Endothelial cell (in vitro differentiated cells): ENCODE data around the gene CTCF. TPM values are rescaled to one million over a fixed set of nuclear protein-coding genes. Genes with fewer than 3 reads are reported as not detected.

Experiments
- DNase-seq: peaks from one replicate; pipeline ENCODE4 v3.0.0; 2021; ENCODE audit warnings: low spot score
- H3K27ac Mint-ChIP-seq: one replicate; pipeline ENCODE4 v1.8.0; 2021; ENCODE audit warnings: mixed read lengths, inconsistent platforms; ENCODE audit not compliant: unreplicated experiment
- H3K27me3 Mint-ChIP-seq: one replicate; pipeline ENCODE4 v1.8.0; 2021; ENCODE audit warnings: mild to moderate bottlenecking, moderate library complexity, mixed read lengths, inconsistent platforms; ENCODE audit not compliant: unreplicated experiment
- H3K36me3 Mint-ChIP-seq: one replicate; pipeline ENCODE4 v1.8.0; 2021; ENCODE audit warnings: mild to moderate bottlenecking, low read depth, mixed read lengths, inconsistent platforms; ENCODE audit not compliant: unreplicated experiment
- H3K4me1 Mint-ChIP-seq: one replicate; pipeline ENCODE4 v1.8.0; 2021; ENCODE audit warnings: mild to moderate bottlenecking, mixed read lengths, inconsistent platforms; ENCODE audit not compliant: unreplicated experiment
- H3K4me3 Mint-ChIP-seq: one replicate; pipeline ENCODE4 v1.8.0; 2021; ENCODE audit warnings: mild to moderate bottlenecking, mixed read lengths, inconsistent platforms; ENCODE audit not compliant: unreplicated experiment
- H3K9me3 Mint-ChIP-seq: one replicate; pipeline ENCODE4 v1.8.0; 2021; ENCODE audit warnings: mixed read lengths, inconsistent platforms; ENCODE audit not compliant: unreplicated experiment
- total RNA-seq: library from RNA; stranded (reverse); fragmentation: NEBNext Ultra II Directional; extraction: Animal tissue kit (Norgen Biotek cat#: 25700); gene quantifications from one replicate; pipeline ENCODE4 v1.2.1, GENCODE V29; 2021; ENCODE audit not compliant: unreplicated experiment
- TF ChIP-seq, protein P1 (sequence below): fragments of 200-600 bp; sonication (generic); IDR thresholded peaks from one replicate; pipeline ENCODE4 v1.5.0; 2021; ENCODE audit warnings: antibody characterized with exemption; ENCODE audit not compliant: unreplicated experiment

Gene CTCF
- total RNA-seq, 1 donor from 2014 or later, result 40.1 TPM

DNA sequence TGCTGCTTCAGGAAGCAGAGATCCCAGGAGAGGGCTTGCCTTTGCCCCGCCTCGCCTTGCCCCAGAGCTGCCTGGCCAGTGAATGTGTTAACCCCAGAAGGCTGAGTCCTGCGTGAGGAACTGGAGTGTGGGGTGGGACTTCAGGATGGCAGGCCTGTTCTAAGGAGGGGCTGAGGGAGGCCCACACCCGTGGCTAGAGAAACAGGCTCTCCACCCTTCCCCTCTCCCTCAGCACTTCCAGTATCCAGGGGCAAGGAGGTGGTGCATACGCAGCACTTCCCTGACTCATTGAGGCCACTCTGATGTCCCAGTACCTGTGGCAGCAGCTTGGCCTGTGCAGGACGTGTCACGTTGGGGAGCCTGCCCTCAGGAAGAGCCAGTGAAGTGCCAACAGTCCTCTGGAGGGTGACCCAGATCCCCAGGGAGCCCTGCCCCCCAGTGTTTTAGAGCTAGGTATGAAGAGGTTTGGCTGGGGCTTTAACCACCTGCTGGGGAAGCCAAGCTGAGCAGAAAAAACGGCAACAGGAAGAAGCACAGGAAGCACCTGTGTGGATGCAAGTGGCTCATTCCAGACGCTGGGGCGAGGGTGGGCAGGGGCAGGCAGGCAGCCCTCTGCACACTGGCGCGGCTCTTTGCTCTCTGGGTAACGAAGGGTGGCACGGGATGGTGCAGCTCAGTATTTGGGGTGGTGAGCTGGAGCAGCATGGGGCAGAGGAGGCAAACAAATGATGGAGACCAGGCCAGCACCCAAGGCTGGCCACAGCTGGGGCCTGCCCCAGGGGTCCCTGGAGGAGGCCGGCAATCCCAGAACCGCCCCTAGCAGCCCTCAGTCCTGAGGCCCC, 14.7 kb upstream of the CTCF start:
- Mint-ChIP-seq H3K36me3 (peaks cover 37% of the 10 kb centered on the region), H3K9me3 (no peaks in the 10 kb centered on the region), H3K4me3 (peak overlapping the region; percentile 67), H3K27ac (peak overlapping the region; percentile 86), H3K4me1 (peaks cover 32% of the 10 kb centered on the region), H3K27me3 (peaks cover 24% of the 10 kb centered on the region)
- DNase-seq, result peak; percentile 63
- TF ChIP-seq, protein P1, sequence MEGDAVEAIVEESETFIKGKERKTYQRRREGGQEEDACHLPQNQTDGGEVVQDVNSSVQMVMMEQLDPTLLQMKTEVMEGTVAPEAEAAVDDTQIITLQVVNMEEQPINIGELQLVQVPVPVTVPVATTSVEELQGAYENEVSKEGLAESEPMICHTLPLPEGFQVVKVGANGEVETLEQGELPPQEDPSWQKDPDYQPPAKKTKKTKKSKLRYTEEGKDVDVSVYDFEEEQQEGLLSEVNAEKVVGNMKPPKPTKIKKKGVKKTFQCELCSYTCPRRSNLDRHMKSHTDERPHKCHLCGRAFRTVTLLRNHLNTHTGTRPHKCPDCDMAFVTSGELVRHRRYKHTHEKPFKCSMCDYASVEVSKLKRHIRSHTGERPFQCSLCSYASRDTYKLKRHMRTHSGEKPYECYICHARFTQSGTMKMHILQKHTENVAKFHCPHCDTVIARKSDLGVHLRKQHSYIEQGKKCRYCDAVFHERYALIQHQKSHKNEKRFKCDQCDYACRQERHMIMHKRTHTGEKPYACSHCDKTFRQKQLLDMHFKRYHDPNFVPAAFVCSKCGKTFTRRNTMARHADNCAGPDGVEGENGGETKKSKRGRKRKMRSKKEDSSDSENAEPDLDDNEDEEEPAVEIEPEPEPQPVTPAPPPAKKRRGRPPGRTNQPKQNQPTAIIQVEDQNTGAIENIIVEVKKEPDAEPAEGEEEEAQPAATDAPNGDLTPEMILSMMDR, result no peak

DNA sequence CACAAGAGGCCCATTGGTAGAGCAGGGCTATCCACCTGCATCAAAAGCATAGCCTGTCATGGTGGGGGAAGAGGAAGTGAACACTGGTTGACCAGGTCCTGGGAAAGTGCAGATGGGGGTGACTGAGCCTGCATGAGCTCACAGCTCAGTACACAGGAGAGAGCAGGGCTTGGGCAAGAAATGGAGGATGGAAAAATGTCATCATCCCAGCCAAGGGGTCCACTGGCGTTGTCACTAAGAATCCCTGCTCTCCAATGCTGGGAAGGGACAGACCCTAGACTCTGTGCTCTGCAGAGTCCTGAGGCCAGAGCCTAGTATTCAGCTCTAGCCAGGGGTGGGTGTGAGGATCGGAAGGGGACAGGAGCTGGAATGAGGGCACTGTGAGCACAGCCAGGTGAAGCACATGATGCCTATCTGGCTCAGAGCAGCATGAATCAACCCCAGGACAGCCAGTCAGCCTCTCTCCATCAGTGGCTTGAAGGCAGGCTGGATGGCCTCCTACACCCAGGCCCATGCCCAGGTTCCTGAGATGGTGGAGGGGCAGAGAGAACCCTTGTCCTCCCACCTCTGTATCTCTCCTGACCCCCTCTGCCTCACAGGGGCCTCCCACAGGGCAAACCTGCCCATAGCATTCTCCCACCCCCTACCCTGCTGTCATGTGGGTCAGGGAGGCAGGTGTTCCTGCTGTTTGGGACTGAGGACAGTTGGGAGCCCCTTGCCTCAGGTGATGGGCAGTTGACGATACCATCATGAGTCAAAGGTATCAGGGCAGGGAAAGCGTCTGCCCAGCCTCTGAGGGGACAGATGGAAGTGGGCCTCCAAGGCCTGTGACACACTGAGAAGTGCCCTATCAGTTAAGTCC, 13.8 kb upstream of the CTCF start:
- H3K4me1 Mint-ChIP-seq, result peaks cover 31% of the 10 kb centered on the region
- H3K27ac Mint-ChIP-seq, result peak overlapping the region; percentile 86
- TF ChIP-seq, protein P1, result no peak

DNA sequence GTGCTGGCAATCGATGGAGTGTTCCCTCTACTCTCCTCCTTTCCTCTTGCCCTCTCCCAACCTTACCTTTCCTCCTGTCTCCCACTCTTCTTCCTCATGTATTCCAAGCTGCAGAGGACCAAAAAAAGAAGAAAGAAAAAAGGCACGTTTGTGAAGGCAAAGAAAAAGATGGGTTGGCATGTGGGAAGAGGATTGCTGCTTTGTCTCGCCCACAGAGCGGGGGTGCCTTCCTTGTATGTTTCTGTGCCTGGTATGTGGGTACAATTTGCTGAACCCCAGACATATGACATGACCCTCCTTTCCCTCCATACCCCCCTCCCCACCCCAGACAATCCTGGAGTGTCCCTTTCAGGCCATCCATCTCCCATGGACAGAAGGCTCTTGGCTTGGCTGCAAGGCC, 13.1 kb upstream of the CTCF start:
- peaks cover 24% of the 10 kb centered on the region for H3K27me3 Mint-ChIP-seq
- no peak for DNase-seq
- peaks cover 28% of the 10 kb centered on the region for H3K4me1 Mint-ChIP-seq
- peaks cover 23% of the 10 kb centered on the region for H3K36me3 Mint-ChIP-seq
- no peak overlapping the region for H3K4me3 Mint-ChIP-seq
- H3K27ac Mint-ChIP-seq, result no peak overlapping the region
- TF ChIP-seq, protein P1, result no peak
- H3K9me3 Mint-ChIP-seq, result no peaks in the 10 kb centered on the region

More for the DNA sequence above, 13.8 kb upstream of the CTCF start:
- DNase-seq, result no peak
- no peaks in the 10 kb centered on the region for H3K9me3 Mint-ChIP-seq
- H3K36me3 Mint-ChIP-seq, result peaks cover 31% of the 10 kb centered on the region
- H3K4me3 Mint-ChIP-seq, result no peak overlapping the region
- peaks cover 24% of the 10 kb centered on the region for H3K27me3 Mint-ChIP-seq

DNA sequence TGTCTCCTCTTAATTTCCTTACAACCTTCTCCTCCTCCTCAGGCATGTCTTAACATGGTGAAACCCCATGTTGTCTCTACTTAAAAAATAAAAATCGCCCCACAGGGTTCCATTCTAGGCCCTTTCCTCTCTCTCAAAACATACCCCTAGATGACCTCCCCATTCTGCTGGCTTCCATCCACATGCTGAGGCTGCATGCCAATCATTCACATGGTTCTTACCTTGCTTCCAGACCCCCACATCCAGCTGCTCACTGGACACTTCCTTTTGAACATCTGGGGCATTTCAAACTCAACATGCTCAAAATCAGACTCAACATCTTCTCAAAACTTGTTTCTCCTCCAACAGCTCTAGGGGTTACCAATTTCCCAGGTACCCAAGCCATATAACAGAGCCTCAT, 12.4 kb upstream of the CTCF start:
- no peak for DNase-seq
- TF ChIP-seq, protein P1, result no peak
- H3K4me1 Mint-ChIP-seq, result peaks cover 28% of the 10 kb centered on the region
- H3K4me3 Mint-ChIP-seq, result peak overlapping the region; percentile 68
- peaks cover 17% of the 10 kb centered on the region for H3K36me3 Mint-ChIP-seq
- no peaks in the 10 kb centered on the region for H3K9me3 Mint-ChIP-seq
- peaks cover 22% of the 10 kb centered on the region for H3K27me3 Mint-ChIP-seq
- peak overlapping the region; percentile 49 for H3K27ac Mint-ChIP-seq

DNA sequence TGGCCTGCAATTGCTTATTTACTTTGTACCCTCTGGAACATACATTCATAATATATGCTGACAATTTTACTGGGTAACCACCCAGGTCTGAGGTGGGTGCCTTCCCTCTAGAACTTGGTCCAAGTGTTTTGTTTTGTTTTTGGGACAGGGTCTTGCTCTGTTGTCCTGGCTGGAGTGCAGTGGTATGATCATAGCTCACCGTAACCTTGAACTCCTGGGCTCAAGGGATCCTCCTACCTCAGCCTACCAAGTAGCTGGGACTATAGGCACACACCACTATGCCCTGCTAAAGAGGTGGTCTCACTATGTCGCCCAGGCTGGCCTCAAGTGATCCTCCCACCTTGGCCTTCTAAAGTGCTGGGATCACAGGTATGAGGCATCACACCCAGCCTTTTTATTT, 11.2 kb upstream of the CTCF start:
- H3K4me1 Mint-ChIP-seq, result peaks cover 26% of the 10 kb centered on the region
- peaks cover 20% of the 10 kb centered on the region for H3K27me3 Mint-ChIP-seq
- no peaks in the 10 kb centered on the region for H3K9me3 Mint-ChIP-seq
- no peak overlapping the region for H3K27ac Mint-ChIP-seq
- DNase-seq, result no peak
- peaks cover 14% of the 10 kb centered on the region for H3K36me3 Mint-ChIP-seq
- H3K4me3 Mint-ChIP-seq, result no peak overlapping the region
- TF ChIP-seq, protein P1, result no peak
